H9 (cell line): ENCODE data around the gene IL1RAPL1. TPM values are rescaled to one million over a fixed set of nuclear protein-coding genes. Genes with fewer than 3 reads are reported as not detected.

ENCODE experiments used
- DNase-seq: peaks from one replicate; pipeline ENCODE4 v3.0.0-alpha.2; 2017
- H2AFZ ChIP-seq: one replicate; pipeline ENCODE4 v1.6.1; 2013; ENCODE audit warnings: mild to moderate bottlenecking, low read length, control low read depth, moderate library complexity
- H2AK5ac ChIP-seq: 2 replicates; pipeline ENCODE4 v1.6.1; 2013; ENCODE audit warnings: low read length, control low read depth, mixed read lengths; ENCODE audit not compliant: insufficient read length
- H2BK120ac ChIP-seq: one replicate; pipeline ENCODE4 v1.6.1; 2013; ENCODE audit warnings: low read depth, mild to moderate bottlenecking, low read length, control low read depth, inconsistent platforms; ENCODE audit not compliant: poor library complexity, severe bottlenecking
- H2BK12ac ChIP-seq: 2 replicates; pipeline ENCODE4 v1.6.1; 2013; ENCODE audit warnings: low read length, control low read depth, mixed read lengths, low read depth; ENCODE audit not compliant: insufficient read length
- H2BK15ac ChIP-seq: 2 replicates; pipeline ENCODE4 v1.6.1; 2013; ENCODE audit warnings: low read depth, low read length, control low read depth
- H2BK20ac ChIP-seq: one replicate; pipeline ENCODE4 v1.6.1; 2013; ENCODE audit warnings: low read depth, mild to moderate bottlenecking, low read length, control low read depth, inconsistent platforms; ENCODE audit not compliant: poor library complexity, severe bottlenecking
- H2BK5ac ChIP-seq: 2 replicates; pipeline ENCODE4 v1.6.1; 2013; ENCODE audit warnings: low read length, control low read depth, mixed read lengths; ENCODE audit not compliant: insufficient read length
- H3K14ac ChIP-seq: 2 replicates; pipeline ENCODE4 v1.6.1; 2013; ENCODE audit warnings: low read length, control low read depth; ENCODE audit not compliant: insufficient read depth
- H3K18ac ChIP-seq: 2 replicates; pipeline ENCODE4 v1.6.1; 2013; ENCODE audit warnings: low read depth, mild to moderate bottlenecking, mixed read lengths, low read length, control low read depth; ENCODE audit not compliant: insufficient read length
- H3K23ac ChIP-seq: 2 replicates; pipeline ENCODE4 v1.6.1; 2013; ENCODE audit warnings: low read length, control low read depth, mixed read lengths, low read depth; ENCODE audit not compliant: insufficient read length
- H3K23me2 ChIP-seq: 2 replicates; pipeline ENCODE4 v1.6.1; 2013; ENCODE audit warnings: low read depth, mild to moderate bottlenecking, mixed read lengths, low read length, control low read depth; ENCODE audit not compliant: insufficient read length, poor library complexity, severe bottlenecking
- H3K27ac ChIP-seq: 2 replicates; pipeline ENCODE4 v1.5.1; 2013; ENCODE audit warnings: low read length, control low read depth, mixed read lengths, low read depth; ENCODE audit not compliant: insufficient read length
- H3K27me3 ChIP-seq: 2 replicates; pipeline ENCODE4 v1.6.1; 2013; ENCODE audit warnings: low read length, control low read depth, inconsistent platforms; ENCODE audit not compliant: insufficient read depth
- H3K4ac ChIP-seq: 2 replicates; pipeline ENCODE4 v1.6.1; 2013; ENCODE audit warnings: low read depth, mild to moderate bottlenecking, control low read depth, inconsistent platforms, low read length, moderate library complexity
- H3K4me1 ChIP-seq: 2 replicates; pipeline ENCODE4 v1.6.1; 2013; ENCODE audit warnings: low read length, control low read depth, inconsistent platforms; ENCODE audit not compliant: insufficient read depth
- H3K4me2 ChIP-seq: 2 replicates; pipeline ENCODE4 v1.6.1; 2013; ENCODE audit warnings: low read length, control low read depth, mixed read lengths; ENCODE audit not compliant: insufficient read length, insufficient read depth
- H3K56ac ChIP-seq: 2 replicates; pipeline ENCODE4 v1.6.1; 2013; ENCODE audit warnings: low read depth, mild to moderate bottlenecking, mixed read lengths, low read length, control low read depth; ENCODE audit not compliant: insufficient read length
- H3K79me1 ChIP-seq: 2 replicates; pipeline ENCODE4 v1.6.1; 2013; ENCODE audit warnings: low read depth, mild to moderate bottlenecking, moderate library complexity, low read length, control low read depth, inconsistent platforms; ENCODE audit not compliant: insufficient read depth, poor library complexity, severe bottlenecking
- H3K79me2 ChIP-seq: 2 replicates; pipeline ENCODE4 v1.6.1; 2013; ENCODE audit warnings: low read length, control low read depth, inconsistent platforms; ENCODE audit not compliant: insufficient read depth
- H3K9ac ChIP-seq: 2 replicates; pipeline ENCODE4 v1.6.1; 2013; ENCODE audit warnings: low read length, control low read depth, mixed read lengths; ENCODE audit not compliant: insufficient read length; ENCODE audit errors: extremely low read depth
- H3K9me3 ChIP-seq: one replicate; pipeline ENCODE4 v1.6.1; 2013; ENCODE audit warnings: low read depth, low read length, inconsistent platforms; ENCODE audit not compliant: control insufficient read depth
- H3T11ph ChIP-seq: one replicate; pipeline ENCODE4 v1.6.1; 2013; ENCODE audit warnings: mild to moderate bottlenecking, low read length, control low read depth, inconsistent platforms
- H4K20me1 ChIP-seq: one replicate; pipeline ENCODE4 v1.6.1; 2013; ENCODE audit not compliant: control insufficient read depth, insufficient read length, insufficient read depth
- H4K5ac ChIP-seq: 2 replicates; pipeline ENCODE4 v1.6.1; 2013; ENCODE audit warnings: low read depth, mild to moderate bottlenecking, mixed read lengths, low read length, control low read depth; ENCODE audit not compliant: insufficient read length
- H4K8ac ChIP-seq: replicated peaks from 2 replicates; pipeline ENCODE4 v1.6.1; 2013; ENCODE audit warnings: low read length, control low read depth, mixed read lengths, low read depth; ENCODE audit not compliant: insufficient read length
- H4K91ac ChIP-seq: 2 replicates; pipeline ENCODE4 v1.6.1; 2013; ENCODE audit warnings: low read depth, mild to moderate bottlenecking, moderate library complexity, mixed read lengths, low read length, control low read depth; ENCODE audit not compliant: insufficient read length
- H3K27ac Mint-ChIP-seq, 3 experiments: 2 replicates in 2 of 3; 3 replicates in 1 of 3; pipeline ENCODE4 v1.8.0; 2020 to 2021; ENCODE audit warnings: mixed read lengths in 3 of 3, mild to moderate bottlenecking in 1 of 3, moderate library complexity in 1 of 3
- H3K27me3 Mint-ChIP-seq: 2 replicates; pipeline ENCODE4 v1.8.0; 2021; ENCODE audit warnings: low read depth, mild to moderate bottlenecking, moderate library complexity, mixed read lengths
- H3K36me3 Mint-ChIP-seq, 3 experiments: 2 replicates in 2 of 3; 3 replicates in 1 of 3; pipeline ENCODE4 v1.8.0; 2020 to 2021; ENCODE audit warnings: low read depth in 3 of 3, mixed read lengths in 3 of 3; ENCODE audit not compliant: insufficient read depth in 1 of 3
- H3K4me1 Mint-ChIP-seq, 2 experiments: 2 replicates each; pipeline ENCODE4 v1.8.0; 2020; ENCODE audit warnings: mixed read lengths in 2 of 2
- H3K4me3 Mint-ChIP-seq, 2 experiments: 2 replicates in 1 of 2; 3 replicates in 1 of 2; pipeline ENCODE4 v1.8.0; 2020 to 2021; ENCODE audit warnings: mild to moderate bottlenecking in 2 of 2, mixed read lengths in 2 of 2, moderate library complexity in 1 of 2
- H3K9me3 Mint-ChIP-seq, 2 experiments: 2 replicates in 1 of 2; 3 replicates in 1 of 2; pipeline ENCODE4 v1.8.0; 2020; ENCODE audit warnings: mild to moderate bottlenecking in 2 of 2, mixed read lengths in 2 of 2, moderate library complexity in 1 of 2
- WGBS: extraction: QIAGEN DNeasy Blood & Tissue Kit; methylation state at CpG from one replicate; pipeline ENCODE4 v1.1.7; 2013; ENCODE audit warnings: missing lambda C conversion rate, low lambda C conversion rate, mixed read lengths; ENCODE audit not compliant: insufficient read length; ENCODE audit errors: extremely low coverage; 5-methylcytosine and 5-hydroxymethylcytosine counted together
- total RNA-seq: library from RNA; stranded (reverse); gene quantifications from 2 replicates; pipeline ENCODE4 v1.2.1, GENCODE V29; 2021
- TF ChIP-seq, protein P1 (sequence below): fragments of 200-600 bp; sonication (generic); conservative IDR thresholded peaks from 3 replicates; pipeline ENCODE4 v1.8.0; 2021; ENCODE audit warnings: antibody characterized with exemption, mild to moderate bottlenecking

IL1RAPL1 gene
- total RNA-seq, 1 experiment from 2014 or later: 0.31 TPM

DNA sequence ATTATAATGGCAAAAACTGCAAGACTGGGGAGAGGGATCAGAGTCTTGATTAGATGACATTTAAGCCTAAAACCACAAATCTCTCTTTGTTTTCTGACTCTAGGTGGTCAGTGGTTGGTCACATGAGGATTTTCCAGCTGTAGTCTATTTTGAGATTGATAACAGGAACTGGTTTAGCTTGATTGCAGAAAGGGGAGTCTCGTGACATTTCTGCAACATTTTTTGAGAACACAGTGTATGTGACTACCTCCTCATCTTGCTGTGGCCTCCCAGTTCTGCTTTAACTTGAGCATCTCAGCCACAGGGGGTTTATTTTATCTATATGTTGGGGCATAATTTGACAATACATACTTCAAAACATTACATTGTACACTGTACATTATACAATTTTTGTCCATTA is 901.7 kb downstream of the IL1RAPL1 start:
- no peaks in the 10 kb centered on the region for H3K36me3 Mint-ChIP-seq
- Histone ChIP-seq H3T11ph (no peak overlapping the region), H3K23me2 (no peaks in the 10 kb centered on the region), H3K23ac (no peak overlapping the region), H4K8ac (no peak overlapping the region), H3K4me2 (no peak overlapping the region), H4K5ac (no peak overlapping the region), H2BK5ac (no peak overlapping the region), H2BK15ac (no peak overlapping the region), H2BK12ac (no peak overlapping the region), H3K4me1 (no peaks in the 10 kb centered on the region), H3K79me1 (no peaks in the 10 kb centered on the region), H2BK120ac (no peak overlapping the region), H2AK5ac (no peak overlapping the region), H3K14ac (no peak overlapping the region), H3K4ac (no peak overlapping the region), H2AFZ (no peak overlapping the region), H4K91ac (no peak overlapping the region), H4K20me1 (no peaks in the 10 kb centered on the region), H3K9ac (no peak overlapping the region), H3K56ac (no peak overlapping the region), H2BK20ac (no peak overlapping the region), H3K18ac (no peak overlapping the region), H3K79me2 (no peaks in the 10 kb centered on the region), H3K27ac (no peak overlapping the region), H3K9me3 (no peaks in the 10 kb centered on the region), H3K27me3 (no peaks in the 10 kb centered on the region)
- H3K4me3 Mint-ChIP-seq: no peak overlapping the region
- WGBS: no CpG with 5 or more reads among the region's 1 CpG
- TF ChIP-seq, protein P1, sequence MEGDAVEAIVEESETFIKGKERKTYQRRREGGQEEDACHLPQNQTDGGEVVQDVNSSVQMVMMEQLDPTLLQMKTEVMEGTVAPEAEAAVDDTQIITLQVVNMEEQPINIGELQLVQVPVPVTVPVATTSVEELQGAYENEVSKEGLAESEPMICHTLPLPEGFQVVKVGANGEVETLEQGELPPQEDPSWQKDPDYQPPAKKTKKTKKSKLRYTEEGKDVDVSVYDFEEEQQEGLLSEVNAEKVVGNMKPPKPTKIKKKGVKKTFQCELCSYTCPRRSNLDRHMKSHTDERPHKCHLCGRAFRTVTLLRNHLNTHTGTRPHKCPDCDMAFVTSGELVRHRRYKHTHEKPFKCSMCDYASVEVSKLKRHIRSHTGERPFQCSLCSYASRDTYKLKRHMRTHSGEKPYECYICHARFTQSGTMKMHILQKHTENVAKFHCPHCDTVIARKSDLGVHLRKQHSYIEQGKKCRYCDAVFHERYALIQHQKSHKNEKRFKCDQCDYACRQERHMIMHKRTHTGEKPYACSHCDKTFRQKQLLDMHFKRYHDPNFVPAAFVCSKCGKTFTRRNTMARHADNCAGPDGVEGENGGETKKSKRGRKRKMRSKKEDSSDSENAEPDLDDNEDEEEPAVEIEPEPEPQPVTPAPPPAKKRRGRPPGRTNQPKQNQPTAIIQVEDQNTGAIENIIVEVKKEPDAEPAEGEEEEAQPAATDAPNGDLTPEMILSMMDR: no peak
- H3K27me3 Mint-ChIP-seq: no peaks in the 10 kb centered on the region
- peaks cover 0 to 29% of the 10 kb centered on the region in 2 experiments; a peak in 4 of 5 replicates for H3K9me3 Mint-ChIP-seq
- DNase-seq: no peak
- H3K4me1 Mint-ChIP-seq: no peaks in the 10 kb centered on the region; a peak in 1 of 4 replicates
- no peak overlapping the region for H3K27ac Mint-ChIP-seq
